ENCODE measurements around the gene CCR6.

DNA sequence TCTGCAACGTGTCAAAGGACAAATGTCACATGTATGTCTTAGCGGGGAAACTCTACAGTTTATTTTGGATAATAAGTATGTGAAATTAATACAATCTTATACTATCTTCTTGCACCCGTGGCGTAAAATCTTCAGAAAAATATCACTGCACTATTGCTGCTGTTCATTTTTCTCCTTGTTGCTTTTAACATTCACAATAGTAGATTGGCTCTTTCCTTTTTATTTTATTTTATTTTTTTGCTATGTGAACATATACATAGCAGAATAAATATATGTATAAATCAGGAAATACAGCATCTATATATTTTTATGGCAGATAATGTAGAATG, 19.5 kb downstream of the CCR6 start:
- TF ChIP-seq, protein P1, sequence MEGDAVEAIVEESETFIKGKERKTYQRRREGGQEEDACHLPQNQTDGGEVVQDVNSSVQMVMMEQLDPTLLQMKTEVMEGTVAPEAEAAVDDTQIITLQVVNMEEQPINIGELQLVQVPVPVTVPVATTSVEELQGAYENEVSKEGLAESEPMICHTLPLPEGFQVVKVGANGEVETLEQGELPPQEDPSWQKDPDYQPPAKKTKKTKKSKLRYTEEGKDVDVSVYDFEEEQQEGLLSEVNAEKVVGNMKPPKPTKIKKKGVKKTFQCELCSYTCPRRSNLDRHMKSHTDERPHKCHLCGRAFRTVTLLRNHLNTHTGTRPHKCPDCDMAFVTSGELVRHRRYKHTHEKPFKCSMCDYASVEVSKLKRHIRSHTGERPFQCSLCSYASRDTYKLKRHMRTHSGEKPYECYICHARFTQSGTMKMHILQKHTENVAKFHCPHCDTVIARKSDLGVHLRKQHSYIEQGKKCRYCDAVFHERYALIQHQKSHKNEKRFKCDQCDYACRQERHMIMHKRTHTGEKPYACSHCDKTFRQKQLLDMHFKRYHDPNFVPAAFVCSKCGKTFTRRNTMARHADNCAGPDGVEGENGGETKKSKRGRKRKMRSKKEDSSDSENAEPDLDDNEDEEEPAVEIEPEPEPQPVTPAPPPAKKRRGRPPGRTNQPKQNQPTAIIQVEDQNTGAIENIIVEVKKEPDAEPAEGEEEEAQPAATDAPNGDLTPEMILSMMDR (IDR thresholded peaks at IDR 0.05): no peak; the same call in none of the 2 replicates
- TF ChIP-seq POLR2AphosphoS5 (IDR thresholded peaks at IDR 0.05; ENCODE audit: low read depth, low read length): no peak
- TF ChIP-seq TCF7L2 (IDR thresholded peaks at IDR 0.05; ENCODE audit: low read depth, low read length): no peak
- TF ChIP-seq, protein P2, sequence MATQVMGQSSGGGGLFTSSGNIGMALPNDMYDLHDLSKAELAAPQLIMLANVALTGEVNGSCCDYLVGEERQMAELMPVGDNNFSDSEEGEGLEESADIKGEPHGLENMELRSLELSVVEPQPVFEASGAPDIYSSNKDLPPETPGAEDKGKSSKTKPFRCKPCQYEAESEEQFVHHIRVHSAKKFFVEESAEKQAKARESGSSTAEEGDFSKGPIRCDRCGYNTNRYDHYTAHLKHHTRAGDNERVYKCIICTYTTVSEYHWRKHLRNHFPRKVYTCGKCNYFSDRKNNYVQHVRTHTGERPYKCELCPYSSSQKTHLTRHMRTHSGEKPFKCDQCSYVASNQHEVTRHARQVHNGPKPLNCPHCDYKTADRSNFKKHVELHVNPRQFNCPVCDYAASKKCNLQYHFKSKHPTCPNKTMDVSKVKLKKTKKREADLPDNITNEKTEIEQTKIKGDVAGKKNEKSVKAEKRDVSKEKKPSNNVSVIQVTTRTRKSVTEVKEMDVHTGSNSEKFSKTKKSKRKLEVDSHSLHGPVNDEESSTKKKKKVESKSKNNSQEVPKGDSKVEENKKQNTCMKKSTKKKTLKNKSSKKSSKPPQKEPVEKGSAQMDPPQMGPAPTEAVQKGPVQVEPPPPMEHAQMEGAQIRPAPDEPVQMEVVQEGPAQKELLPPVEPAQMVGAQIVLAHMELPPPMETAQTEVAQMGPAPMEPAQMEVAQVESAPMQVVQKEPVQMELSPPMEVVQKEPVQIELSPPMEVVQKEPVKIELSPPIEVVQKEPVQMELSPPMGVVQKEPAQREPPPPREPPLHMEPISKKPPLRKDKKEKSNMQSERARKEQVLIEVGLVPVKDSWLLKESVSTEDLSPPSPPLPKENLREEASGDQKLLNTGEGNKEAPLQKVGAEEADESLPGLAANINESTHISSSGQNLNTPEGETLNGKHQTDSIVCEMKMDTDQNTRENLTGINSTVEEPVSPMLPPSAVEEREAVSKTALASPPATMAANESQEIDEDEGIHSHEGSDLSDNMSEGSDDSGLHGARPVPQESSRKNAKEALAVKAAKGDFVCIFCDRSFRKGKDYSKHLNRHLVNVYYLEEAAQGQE (IDR thresholded peaks at IDR 0.05; ENCODE audit: insufficient read depth in 1 of 2, low read depth in 2 of 2, low read length in 1 of 2): no peak
